ENCODE measurements around the gene WDR93.
A peak's percentile ranks its signal among the peaks of the same experiment; 100 is the strongest.

The WDR93 gene

GRCh38 chr15:89749526-89749925, 58.9 kb downstream of the WDR93 start:
- no peak overlapping the region for H3K27ac ChIP-seq (ENCODE audit: low read length)
- H3K27me3 ChIP-seq (replicated peaks; ENCODE audit: insufficient read depth, low read length), result no peaks in the 10 kb centered on the region
- H3K36me3 ChIP-seq (replicated peaks; ENCODE audit: insufficient read depth, low read length), result no peaks in the 10 kb centered on the region
- H4K20me1 ChIP-seq (ENCODE audit: insufficient read depth, low read length), result no peaks in the 10 kb centered on the region
- peak overlapping the region; percentile 80; the same call in 1 of the 2 replicates for H3K9ac ChIP-seq (ENCODE audit: low read length)
- H3K79me2 ChIP-seq (ENCODE audit: low read length), result peaks cover 4% of the 10 kb centered on the region
- peak overlapping the region; percentile 76 for H3K4me3 ChIP-seq (ENCODE audit: low read length)
- TF ChIP-seq EZH2 (optimal IDR thresholded peaks at IDR 0.05; ENCODE audit: low read depth, low read length) (no peak), EZH2phosphoT487 (IDR thresholded peaks at IDR 0.05; ENCODE audit: low read length) (no peak), CTCF (IDR thresholded peaks at IDR 0.05; ENCODE audit: low read length) (no peak)
- peaks cover 12% of the 10 kb centered on the region for H3K4me1 ChIP-seq (ENCODE audit: low read length)
- H2AFZ ChIP-seq (ENCODE audit: low read length), result peak overlapping the region; percentile 92
- no peak for DNase-seq
- H3K4me2 ChIP-seq (ENCODE audit: low read depth, low read length), result peak overlapping the region; percentile 99
- no peaks in the 10 kb centered on the region for H3K9me2 ChIP-seq (replicated peaks; ENCODE audit: insufficient read depth, low read length)
- no peaks in the 10 kb centered on the region for H3F3A ChIP-seq (ENCODE audit: insufficient read depth, low read length)
- H3K9me3 ChIP-seq (replicated peaks; ENCODE audit: insufficient read depth, low read length), result no peaks in the 10 kb centered on the region

GRCh38 chr15:89749951-89750559, 59.4 kb downstream of the WDR93 start:
- no peaks in the 10 kb centered on the region for H3K36me3 ChIP-seq (replicated peaks; ENCODE audit: insufficient read depth, low read length)
- peak overlapping the region; percentile 76 for H3K4me3 ChIP-seq (ENCODE audit: low read length)
- peak overlapping the region; percentile 80 for H3K9ac ChIP-seq (ENCODE audit: low read length)
- DNase-seq, result peak; percentile 41
- no peak overlapping the region for H3K27ac ChIP-seq (ENCODE audit: low read length)
- H2AFZ ChIP-seq (ENCODE audit: low read length), result peak overlapping the region; percentile 92
- H4K20me1 ChIP-seq (ENCODE audit: insufficient read depth, low read length), result no peaks in the 10 kb centered on the region
- TF ChIP-seq EZH2 (optimal IDR thresholded peaks at IDR 0.05; ENCODE audit: low read depth, low read length) (no peak), EZH2phosphoT487 (IDR thresholded peaks at IDR 0.05; ENCODE audit: low read length) (no peak), CTCF (IDR thresholded peaks at IDR 0.05; ENCODE audit: low read length) (no peak)
- H3K9me3 ChIP-seq (replicated peaks; ENCODE audit: insufficient read depth, low read length), result no peaks in the 10 kb centered on the region
- H3K4me1 ChIP-seq (ENCODE audit: low read length), result peaks cover 12% of the 10 kb centered on the region
- H3F3A ChIP-seq (ENCODE audit: insufficient read depth, low read length), result no peaks in the 10 kb centered on the region
- H3K79me2 ChIP-seq (ENCODE audit: low read length), result peaks cover 4% of the 10 kb centered on the region
- no peaks in the 10 kb centered on the region for H3K27me3 ChIP-seq (replicated peaks; ENCODE audit: insufficient read depth, low read length)
- no peaks in the 10 kb centered on the region for H3K9me2 ChIP-seq (replicated peaks; ENCODE audit: insufficient read depth, low read length)
- peak overlapping the region; percentile 99 for H3K4me2 ChIP-seq (ENCODE audit: low read depth, low read length)

- Histone ChIP-seq H3K79me2 (ENCODE audit: low read length) (peaks cover 4% of the 10 kb centered on the region), H3K4me3 (ENCODE audit: low read length) (peak within 1 kb of the TSS; percentile 76), H3K36me3 (replicated peaks; ENCODE audit: insufficient read depth, low read length) (no peaks in the 10 kb centered on the region), H3K27ac (ENCODE audit: low read length) (peak within 1 kb of the TSS; percentile 31; the same call in 1 of the 2 replicates), H4K20me1 (ENCODE audit: insufficient read depth, low read length) (no peaks in the 10 kb centered on the region), H3K27me3 (replicated peaks; ENCODE audit: insufficient read depth, low read length) (no peaks in the 10 kb centered on the region), H3K9ac (ENCODE audit: low read length) (peak within 1 kb of the TSS; percentile 80), H3K9me3 (replicated peaks; ENCODE audit: insufficient read depth, low read length) (no peaks in the 10 kb centered on the region), H3K4me1 (ENCODE audit: low read length) (peaks cover 12% of the 10 kb centered on the region), H3K9me2 (replicated peaks; ENCODE audit: insufficient read depth, low read length) (no peaks in the 10 kb centered on the region), H2AFZ (ENCODE audit: low read length) (peak within 1 kb of the TSS; percentile 92), H3F3A (ENCODE audit: insufficient read depth, low read length) (no peaks in the 10 kb centered on the region), H3K4me2 (ENCODE audit: low read depth, low read length) (peak within 1 kb of the TSS; percentile 99)
- TF ChIP-seq CTCF (IDR thresholded peaks at IDR 0.05; ENCODE audit: low read length), result peak; percentile 68
- TF ChIP-seq EZH2phosphoT487 (IDR thresholded peaks at IDR 0.05; ENCODE audit: low read length), result no peak
- no peak for TF ChIP-seq EZH2 (optimal IDR thresholded peaks at IDR 0.05; ENCODE audit: low read depth, low read length)
- DNase-seq, result peak; percentile 97
Observed at GRCh38 chr15:89750560-89751542, 60.2 kb downstream of the WDR93 start, which contains the start of gene MESP1. TSS of gene MESP1 (minus strand) at chr15:89751249. CDS start at chr15:89751231, 18 bp downstream.

Data from MM.1S (cell line).